ENCODE measurements around the gene TOM1. TPM values are rescaled to one million over a fixed set of nuclear protein-coding genes. Genes with fewer than 3 reads are reported as not detected.
A peak's percentile ranks its signal among the peaks of the same experiment; 100 is the strongest.

The TOM1 gene
- total RNA-seq, 1 experiment from 2014 or later, result 22.3 TPM

- Histone ChIP-seq H3K14ac (ENCODE audit: insufficient read depth, low read length) (no peak overlapping the region), H3K56ac (ENCODE audit: insufficient read length, low read depth, low read length) (no peak overlapping the region), H4K5ac (ENCODE audit: insufficient read length, low read depth, low read length) (no peak overlapping the region), H2BK15ac (ENCODE audit: low read depth, low read length) (no peak overlapping the region), H3K79me2 (ENCODE audit: insufficient read depth, low read length) (no peaks in the 10 kb centered on the region), H3K4ac (ENCODE audit: low read depth, low read length) (no peak overlapping the region), H3K4me1 (ENCODE audit: insufficient read depth, low read length) (no peaks in the 10 kb centered on the region), H3K18ac (ENCODE audit: insufficient read length, low read depth, low read length) (no peak overlapping the region), H2BK120ac (ENCODE audit: low read depth, low read length, poor library complexity, severe bottlenecking) (no peak overlapping the region), H4K91ac (ENCODE audit: insufficient read length, low read depth, low read length) (no peak overlapping the region), H4K8ac (replicated peaks; ENCODE audit: insufficient read length, low read depth, low read length) (no peak overlapping the region), H2AFZ (ENCODE audit: low read length) (no peak overlapping the region), H3K4me2 (ENCODE audit: insufficient read depth, insufficient read length, low read length) (no peak overlapping the region), H2BK12ac (ENCODE audit: insufficient read length, low read depth, low read length) (no peak overlapping the region), H4K20me1 (ENCODE audit: control insufficient read depth, insufficient read depth, insufficient read length) (no peaks in the 10 kb centered on the region), H3K23me2 (ENCODE audit: insufficient read length, low read depth, low read length, poor library complexity, severe bottlenecking) (no peaks in the 10 kb centered on the region), H3K27me3 (ENCODE audit: insufficient read depth, low read length) (no peaks in the 10 kb centered on the region), H3T11ph (ENCODE audit: low read length) (no peak overlapping the region), H3K9ac (ENCODE audit: extremely low read depth, insufficient read length, low read length) (no peak overlapping the region), H3K23ac (ENCODE audit: insufficient read length, low read depth, low read length) (no peak overlapping the region), H2BK20ac (ENCODE audit: low read depth, low read length, poor library complexity, severe bottlenecking) (no peak overlapping the region), H3K79me1 (ENCODE audit: insufficient read depth, low read depth, low read length, poor library complexity, severe bottlenecking) (no peaks in the 10 kb centered on the region), H3K9me3 (ENCODE audit: control insufficient read depth, low read depth, low read length) (no peaks in the 10 kb centered on the region), H2BK5ac (ENCODE audit: insufficient read length, low read length) (no peak overlapping the region), H3K27ac (ENCODE audit: insufficient read length, low read depth, low read length) (no peak overlapping the region), H2AK5ac (ENCODE audit: insufficient read length, low read length) (no peak overlapping the region)
- no peak for DNase-seq
- no peaks in the 10 kb centered on the region for H3K9me3 Mint-ChIP-seq
- peaks cover 20 to 41% (median 37%) of the 10 kb centered on the region in 3 experiments; a peak in 6 of 7 replicates for H3K36me3 Mint-ChIP-seq (ENCODE audit: insufficient read depth in 1 of 3, low read depth in 3 of 3)
- no CpG with 5 or more reads among the region's 12 CpGs for WGBS (ENCODE audit: extremely low coverage, insufficient read length, low lambda C conversion rate)
- no peak overlapping the region for H3K4me3 Mint-ChIP-seq
- peak overlapping the region in 2 of 3 experiments; percentile 44 to 62; a peak in 2 of 7 replicates for H3K27ac Mint-ChIP-seq
- no peak for TF ChIP-seq CTCF (conservative IDR thresholded peaks at IDR 0.05)
- H3K4me1 Mint-ChIP-seq, result peaks cover 9 to 10% of the 10 kb centered on the region in 2 experiments
- H3K27me3 Mint-ChIP-seq (ENCODE audit: low read depth), result no peaks in the 10 kb centered on the region
These were observed 36.5 kb downstream of the TOM1 start for GRCh38 chr22:35335936-35336781.
